Mononuclear cell (primary cell): ENCODE data around the gene CPLX1. TPM values are rescaled to one million over a fixed set of nuclear protein-coding genes. Genes with fewer than 3 reads are reported as not detected.

Experiments
- H3K27me3 ChIP-seq: 2 replicates; pipeline ENCODE4 v1.6.0; 2011; ENCODE audit warnings: low read length, control low read depth; ENCODE audit not compliant: insufficient read depth
- H3K4me1 ChIP-seq: 2 replicates; pipeline ENCODE4 v1.5.1; 2011; ENCODE audit warnings: mild to moderate bottlenecking, low read length, control low read depth; ENCODE audit not compliant: insufficient read depth
- H3K4me3 ChIP-seq: 2 replicates; pipeline ENCODE4 v1.5.1; 2011; ENCODE audit warnings: mild to moderate bottlenecking, low read length, moderate library complexity
- H3K9me3 ChIP-seq: 2 replicates; pipeline ENCODE4 v1.5.1; 2011; ENCODE audit warnings: low read depth, mild to moderate bottlenecking, control low read depth, low read length
- total RNA-seq: library from RNA; depleted of rRNA; stranded (reverse); fragments of >200 nt; gene quantifications from one replicate; pipeline ENCODE4 v1.2.3, GENCODE V29; 2012

Gene CPLX1
- total RNA-seq, 1 donor, result 0.10 TPM

DNA sequence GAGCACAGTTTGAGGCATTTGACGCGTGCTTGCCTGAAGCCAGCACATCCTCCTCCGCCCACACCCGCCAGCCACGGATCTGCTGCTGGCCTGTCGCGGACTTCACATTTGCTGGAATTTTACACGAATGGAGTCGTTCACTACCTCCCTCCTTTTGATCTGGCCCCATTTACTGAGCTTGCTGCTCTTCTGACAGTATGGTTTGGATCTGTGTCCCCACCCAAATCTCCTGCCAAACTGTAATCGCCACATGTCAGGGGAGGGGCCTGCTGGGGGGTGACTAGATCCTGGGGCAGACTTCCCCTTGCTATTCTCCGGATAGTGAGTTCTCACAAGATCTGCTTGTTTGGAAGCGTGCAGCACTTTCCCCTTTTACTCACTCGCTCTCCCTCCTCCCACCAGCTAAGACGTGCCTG, 19.9 kb upstream of the CPLX1 start:
- no peaks in the 10 kb centered on the region for H3K4me1 ChIP-seq
- H3K9me3 ChIP-seq, result no peaks in the 10 kb centered on the region
- no peaks in the 10 kb centered on the region for H3K27me3 ChIP-seq
- H3K4me3 ChIP-seq, result no peak overlapping the region

DNA sequence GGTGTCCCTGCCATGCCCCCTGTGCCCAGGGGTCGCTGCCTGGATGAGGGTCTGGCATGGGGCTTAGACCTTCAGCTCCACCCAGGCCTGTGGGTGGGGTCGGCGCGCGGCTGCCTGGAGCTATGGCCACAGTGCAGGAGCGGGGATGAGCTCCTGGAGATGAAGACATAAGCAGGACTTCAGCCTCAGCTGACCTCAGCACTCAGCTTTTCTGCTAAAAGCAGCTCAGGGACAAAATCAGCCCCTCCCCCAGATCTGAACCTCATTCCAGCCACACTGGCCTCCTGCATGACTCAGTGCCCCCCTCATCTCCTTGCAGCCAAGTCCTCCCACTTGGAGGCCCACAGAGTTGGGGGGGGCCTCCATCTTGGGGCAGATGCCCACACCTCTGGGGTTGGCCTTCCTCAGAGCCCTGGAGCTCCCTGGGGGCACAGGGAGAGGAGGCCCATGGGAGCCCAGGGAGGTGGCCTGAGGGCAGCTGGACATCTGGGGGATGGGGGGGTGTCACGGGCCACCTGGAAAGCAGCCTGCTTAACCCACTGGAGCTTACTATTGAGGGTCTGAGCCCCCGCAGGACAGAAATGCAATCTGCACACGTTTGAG, 19.4 kb upstream of the CPLX1 start:
- Histone ChIP-seq H3K9me3 (no peaks in the 10 kb centered on the region), H3K4me1 (no peaks in the 10 kb centered on the region), H3K4me3 (no peak overlapping the region), H3K27me3 (no peaks in the 10 kb centered on the region)

GRCh38 chr4:844752-845232, 18.9 kb upstream of the CPLX1 start:
- no peaks in the 10 kb centered on the region for H3K4me1 ChIP-seq
- H3K9me3 ChIP-seq, result no peaks in the 10 kb centered on the region
- H3K4me3 ChIP-seq, result no peak overlapping the region
- H3K27me3 ChIP-seq, result no peaks in the 10 kb centered on the region

- H3K4me1 ChIP-seq, result no peaks in the 10 kb centered on the region
- no peaks in the 10 kb centered on the region for H3K9me3 ChIP-seq
- H3K27me3 ChIP-seq, result no peaks in the 10 kb centered on the region
- H3K4me3 ChIP-seq, result no peak overlapping the region
These were observed 13.9 kb upstream of the CPLX1 start for GRCh38 chr4:839675-840443.

DNA sequence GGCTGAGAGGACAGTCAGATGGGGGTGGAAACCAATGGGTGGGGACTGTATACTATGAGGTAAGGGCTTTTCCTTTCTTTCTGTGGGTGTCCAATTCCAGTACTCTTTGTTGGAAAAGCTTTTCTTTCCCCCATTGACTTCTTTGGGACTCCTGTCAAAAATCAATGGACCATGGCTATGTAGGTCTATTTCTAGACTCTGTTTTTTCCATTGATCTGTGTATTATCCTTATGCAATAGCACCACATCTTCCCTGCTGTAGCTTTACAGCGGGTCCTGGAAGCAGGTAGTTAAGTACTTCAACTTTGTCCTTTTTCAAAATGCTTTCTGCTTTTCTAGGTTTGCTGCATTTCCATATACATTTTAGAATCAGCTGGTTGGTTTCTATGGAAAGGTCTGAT, 11.8 kb upstream of the CPLX1 start:
- no peaks in the 10 kb centered on the region for H3K4me1 ChIP-seq
- no peak overlapping the region for H3K4me3 ChIP-seq
- H3K9me3 ChIP-seq, result no peaks in the 10 kb centered on the region
- no peaks in the 10 kb centered on the region for H3K27me3 ChIP-seq

DNA sequence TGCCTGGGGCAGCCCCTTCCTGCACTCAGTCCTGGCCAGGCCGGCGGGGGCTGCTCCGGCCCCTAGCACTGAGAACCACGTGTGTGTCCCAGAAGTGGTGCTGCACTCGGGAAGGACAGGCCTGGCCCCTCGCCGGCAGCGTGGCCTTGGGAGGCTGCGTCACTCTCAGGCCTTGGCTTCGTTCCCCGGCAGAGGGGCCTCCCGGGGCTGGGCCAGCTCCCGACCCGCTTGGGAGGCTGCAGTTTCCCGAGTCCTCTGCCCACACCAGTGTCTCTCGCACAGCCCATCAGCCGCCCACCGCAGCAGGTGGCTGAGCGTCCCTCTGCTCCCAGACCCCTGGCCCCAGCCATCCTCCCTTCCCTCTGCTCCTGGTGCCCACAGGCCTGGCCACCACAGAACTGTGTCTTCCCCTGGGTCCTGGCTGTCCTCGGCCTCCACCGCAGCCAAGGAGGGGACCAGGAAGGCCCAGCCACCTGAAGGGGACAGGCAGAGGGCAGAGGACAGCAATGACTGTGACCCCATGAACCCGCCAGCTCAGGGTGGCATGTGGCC, 10.9 kb upstream of the CPLX1 start:
- no peaks in the 10 kb centered on the region for H3K9me3 ChIP-seq
- no peaks in the 10 kb centered on the region for H3K4me1 ChIP-seq
- H3K27me3 ChIP-seq, result no peaks in the 10 kb centered on the region
- H3K4me3 ChIP-seq, result no peak overlapping the region

GRCh38 chr4:836003-836511, 10.1 kb upstream of the CPLX1 start:
- H3K4me3 ChIP-seq, result no peak overlapping the region
- H3K4me1 ChIP-seq, result no peaks in the 10 kb centered on the region
- H3K9me3 ChIP-seq, result no peaks in the 10 kb centered on the region
- no peaks in the 10 kb centered on the region for H3K27me3 ChIP-seq

- no peaks in the 10 kb centered on the region for H3K9me3 ChIP-seq
- no peaks in the 10 kb centered on the region for H3K27me3 ChIP-seq
- H3K4me1 ChIP-seq, result no peaks in the 10 kb centered on the region
- no peak overlapping the region for H3K4me3 ChIP-seq
These were observed 9.4 kb upstream of the CPLX1 start for GRCh38 chr4:835148-836002.

DNA sequence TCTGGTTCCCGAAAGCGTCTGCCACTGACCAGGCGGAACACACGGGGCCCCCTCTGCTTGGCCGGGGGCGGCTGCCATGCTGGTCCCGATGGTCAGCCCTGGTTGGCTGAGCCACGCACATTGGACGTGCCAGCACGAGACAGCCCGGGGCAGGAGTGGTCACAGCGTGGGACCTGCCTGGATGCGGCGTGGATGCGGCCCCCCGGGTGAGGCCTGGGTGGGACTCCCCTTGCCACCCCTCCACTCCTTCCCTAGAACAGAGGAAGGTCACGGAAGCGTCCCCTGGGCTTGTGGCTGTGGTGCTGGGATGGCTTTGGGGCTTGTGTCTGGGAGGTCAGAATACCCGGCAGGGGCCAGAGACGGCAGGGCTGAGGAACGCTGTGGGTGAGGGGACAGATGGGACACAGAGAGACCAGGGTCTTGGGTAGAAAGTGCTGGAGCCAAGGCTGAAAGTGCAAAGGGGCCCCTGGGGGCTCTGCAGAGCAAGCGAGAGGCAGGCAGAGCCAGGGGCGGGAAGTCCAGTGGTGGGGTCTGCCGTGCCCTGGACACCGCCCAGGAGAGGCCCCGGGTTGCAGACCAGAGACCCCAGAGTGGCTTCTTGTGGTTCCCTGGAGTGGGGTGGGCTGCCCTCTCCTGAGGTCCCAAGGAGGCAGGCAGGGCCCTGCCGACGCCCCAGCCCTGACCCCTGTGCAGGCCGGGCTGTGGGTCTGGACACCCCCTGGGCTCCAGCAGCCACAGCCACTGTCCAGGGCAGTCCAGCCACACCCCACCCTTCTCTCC, 8.6 kb upstream of the CPLX1 start:
- Histone ChIP-seq H3K4me3 (no peak overlapping the region), H3K9me3 (no peaks in the 10 kb centered on the region)

DNA sequence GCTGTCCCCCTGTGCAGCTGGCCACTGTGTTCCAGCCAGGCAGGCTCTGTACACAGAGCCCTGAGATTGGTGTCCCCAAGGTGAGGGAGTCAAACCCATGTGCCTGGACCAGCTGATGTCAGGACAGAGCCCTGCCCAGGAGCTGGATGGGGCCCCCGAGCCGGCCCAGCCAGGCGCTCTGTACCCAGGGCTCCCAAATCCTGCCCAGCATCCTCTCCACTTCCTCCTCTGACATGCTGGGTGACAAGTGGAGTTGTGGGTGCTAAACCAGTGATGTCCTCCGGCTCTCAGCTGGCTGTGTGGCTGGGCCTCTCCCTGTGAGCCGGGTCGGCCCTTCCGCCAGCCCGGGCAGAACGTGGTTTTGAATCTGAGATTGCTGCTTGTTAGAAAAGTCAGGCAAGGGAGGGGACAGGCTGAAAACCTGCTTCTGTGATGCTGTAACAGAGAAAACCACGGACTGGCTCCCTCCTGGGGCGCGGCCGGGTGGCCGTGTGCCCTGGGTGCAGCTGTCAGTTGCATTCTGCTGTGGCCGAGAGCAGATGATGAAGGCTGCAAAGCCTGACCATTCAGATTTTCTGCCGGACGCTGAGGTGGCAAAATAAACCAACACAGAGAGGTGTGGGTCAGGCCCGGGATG, 7.9 kb upstream of the CPLX1 start:
- Histone ChIP-seq H3K9me3 (no peaks in the 10 kb centered on the region), H3K4me1 (no peaks in the 10 kb centered on the region), H3K4me3 (no peak overlapping the region), H3K27me3 (no peaks in the 10 kb centered on the region)

More for the DNA sequence above, 8.6 kb upstream of the CPLX1 start:
- H3K27me3 ChIP-seq, result no peaks in the 10 kb centered on the region
- H3K4me1 ChIP-seq, result no peaks in the 10 kb centered on the region

DNA sequence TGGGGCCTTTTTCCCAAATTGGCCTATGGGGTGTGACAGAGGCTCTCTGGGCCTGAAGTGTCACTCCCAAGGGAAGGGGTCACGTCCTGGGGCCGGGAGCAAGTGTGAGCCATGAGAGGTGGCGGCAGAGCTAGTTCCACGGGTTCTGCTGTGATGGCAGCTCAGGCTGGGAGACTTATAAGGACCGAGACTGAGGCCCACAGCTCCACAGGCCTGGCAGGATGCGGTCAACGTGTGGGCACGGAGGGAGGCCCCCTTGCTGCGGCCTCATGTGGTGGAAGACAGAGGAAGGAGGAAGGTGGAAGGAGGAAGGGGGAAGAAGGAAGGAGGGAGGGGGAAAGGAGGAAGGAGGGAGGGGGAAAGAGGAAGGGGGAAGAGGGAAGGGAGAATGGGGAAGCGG, 7.2 kb upstream of the CPLX1 start:
- H3K4me1 ChIP-seq, result no peaks in the 10 kb centered on the region
- H3K4me3 ChIP-seq, result no peak overlapping the region
- no peaks in the 10 kb centered on the region for H3K9me3 ChIP-seq
- H3K27me3 ChIP-seq, result peaks cover 5% of the 10 kb centered on the region

- Histone ChIP-seq H3K4me1 (no peaks in the 10 kb centered on the region), H3K27me3 (peaks cover 11% of the 10 kb centered on the region), H3K9me3 (no peaks in the 10 kb centered on the region), H3K4me3 (no peak overlapping the region)
These were observed 6.6 kb upstream of the CPLX1 start for GRCh38 chr4:832536-832935.

- no peak overlapping the region for H3K4me3 ChIP-seq
- H3K27me3 ChIP-seq, result peaks cover 15% of the 10 kb centered on the region
- no peaks in the 10 kb centered on the region for H3K4me1 ChIP-seq
- no peaks in the 10 kb centered on the region for H3K9me3 ChIP-seq
These were observed 6.2 kb upstream of the CPLX1 start for GRCh38 chr4:832108-832507.

DNA sequence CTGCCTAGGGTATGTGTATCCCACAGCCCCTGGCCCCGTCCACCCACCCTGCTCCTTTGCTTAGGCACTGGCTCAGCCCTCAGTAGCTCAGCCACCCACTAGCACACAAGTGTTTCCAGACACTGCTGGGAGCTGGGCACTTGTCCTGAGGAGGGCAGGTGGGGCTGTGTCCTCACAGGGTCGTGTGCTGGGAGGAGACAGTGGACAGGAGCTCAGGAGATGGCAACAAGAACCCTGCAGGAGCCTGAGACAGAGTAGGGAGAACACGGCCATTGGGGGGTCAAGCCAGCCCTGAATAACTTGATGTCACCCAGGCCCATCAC, 5.5 kb upstream of the CPLX1 start:
- Histone ChIP-seq H3K27me3 (peaks cover 15% of the 10 kb centered on the region), H3K4me1 (no peaks in the 10 kb centered on the region), H3K9me3 (no peaks in the 10 kb centered on the region)

More for the DNA sequence above, 5.5 kb upstream of the CPLX1 start:
- H3K4me3 ChIP-seq, result no peak overlapping the region
